NCI-H345 treated with DMSO at 0.1 percent for 48 hours (cell line): ENCODE data around the gene ACP3.

Experiments used
- DNase-seq: peaks from one replicate; lab custom pipeline; 2025; ENCODE audit not compliant: unreplicated experiment; lab: John Stamatoyannopoulos, UW

ACP3 gene

GRCh38 chr3:132315851-132316250 is 1.4 kb upstream of the ACP3 start:
- DNase-seq, result no peak

GRCh38 chr3:132318451-132318850 is 1.2 kb downstream of the ACP3 start:
- no peak for DNase-seq

- DNase-seq, result no peak
Measured at GRCh38 chr3:132321304-132321703, 4.1 kb downstream of the ACP3 start.

- DNase-seq, result no peak
Measured at GRCh38 chr3:132325103-132325606, 7.9 kb downstream of the ACP3 start.

DNA sequence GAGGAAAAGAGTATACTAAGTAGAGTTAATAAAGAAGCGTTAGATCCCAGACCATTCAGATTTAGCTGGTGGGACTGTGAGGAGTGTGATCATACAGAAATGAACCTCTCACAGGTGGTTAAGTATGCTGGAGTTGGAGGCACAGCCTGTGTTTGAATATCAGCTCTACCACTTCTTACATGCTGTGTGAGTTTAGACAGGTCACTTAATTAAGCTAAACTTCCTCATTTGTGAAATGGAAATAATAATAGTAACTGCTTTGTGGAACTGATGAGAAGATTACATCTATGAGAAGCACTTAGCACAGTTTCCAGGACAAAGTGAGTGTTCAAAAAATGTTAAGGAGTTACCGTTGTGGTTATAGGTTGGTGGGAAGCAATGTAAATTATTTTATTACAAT is 8.4 kb downstream of the ACP3 start:
- DNase-seq, result no peak

DNA sequence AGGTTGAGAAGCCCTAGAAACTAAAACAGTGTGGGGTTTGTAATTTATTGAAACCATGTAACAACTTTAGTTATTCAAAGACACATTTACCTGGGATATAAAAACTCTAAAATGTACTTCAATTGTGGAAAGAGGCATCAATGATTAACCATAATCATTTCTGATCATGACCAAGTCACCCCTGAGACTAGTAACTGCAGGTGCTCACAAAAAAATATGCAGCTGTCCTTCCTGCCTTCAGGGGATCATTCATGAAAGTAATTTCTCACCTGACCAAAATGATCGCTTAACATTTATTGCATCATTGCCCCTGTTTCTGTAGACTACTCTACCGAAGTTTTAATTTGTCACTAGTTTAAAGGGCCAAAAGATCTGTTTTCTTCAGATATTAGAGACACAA is 9.0 kb downstream of the ACP3 start:
- DNase-seq, result no peak

- DNase-seq, result no peak
Measured at GRCh38 chr3:132332082-132332481, 14.9 kb downstream of the ACP3 start.

- DNase-seq, result no peak
Measured at GRCh38 chr3:132332508-132332907, 15.3 kb downstream of the ACP3 start.

DNA sequence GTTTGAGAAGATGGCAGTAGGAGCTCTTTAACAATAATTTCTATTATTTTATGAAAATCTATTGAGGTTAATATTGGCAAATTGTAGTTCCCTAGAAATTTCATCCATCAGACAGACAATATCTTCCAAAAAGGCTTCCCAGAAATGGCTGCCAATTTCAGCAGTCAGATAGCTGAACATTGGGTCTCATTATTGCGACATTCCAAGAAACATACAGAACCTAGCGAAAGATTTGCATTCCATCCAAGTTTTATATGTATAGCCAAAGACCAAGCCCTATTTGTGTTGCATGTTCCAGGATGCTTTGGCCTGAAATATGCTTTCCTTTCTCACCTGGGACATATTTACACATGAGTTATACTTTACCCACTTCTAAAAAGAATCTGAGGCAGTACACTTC is 24.5 kb downstream of the ACP3 start:
- no peak for DNase-seq

- no peak for DNase-seq
Measured at GRCh38 chr3:132342183-132342582, 25.0 kb downstream of the ACP3 start.

GRCh38 chr3:132342610-132343009 is 25.4 kb downstream of the ACP3 start:
- DNase-seq, result no peak

- peak; percentile 21 for DNase-seq
Measured at GRCh38 chr3:132343018-132343612, 25.9 kb downstream of the ACP3 start.

GRCh38 chr3:132344666-132345280 is 27.6 kb downstream of the ACP3 start:
- no peak for DNase-seq

DNA sequence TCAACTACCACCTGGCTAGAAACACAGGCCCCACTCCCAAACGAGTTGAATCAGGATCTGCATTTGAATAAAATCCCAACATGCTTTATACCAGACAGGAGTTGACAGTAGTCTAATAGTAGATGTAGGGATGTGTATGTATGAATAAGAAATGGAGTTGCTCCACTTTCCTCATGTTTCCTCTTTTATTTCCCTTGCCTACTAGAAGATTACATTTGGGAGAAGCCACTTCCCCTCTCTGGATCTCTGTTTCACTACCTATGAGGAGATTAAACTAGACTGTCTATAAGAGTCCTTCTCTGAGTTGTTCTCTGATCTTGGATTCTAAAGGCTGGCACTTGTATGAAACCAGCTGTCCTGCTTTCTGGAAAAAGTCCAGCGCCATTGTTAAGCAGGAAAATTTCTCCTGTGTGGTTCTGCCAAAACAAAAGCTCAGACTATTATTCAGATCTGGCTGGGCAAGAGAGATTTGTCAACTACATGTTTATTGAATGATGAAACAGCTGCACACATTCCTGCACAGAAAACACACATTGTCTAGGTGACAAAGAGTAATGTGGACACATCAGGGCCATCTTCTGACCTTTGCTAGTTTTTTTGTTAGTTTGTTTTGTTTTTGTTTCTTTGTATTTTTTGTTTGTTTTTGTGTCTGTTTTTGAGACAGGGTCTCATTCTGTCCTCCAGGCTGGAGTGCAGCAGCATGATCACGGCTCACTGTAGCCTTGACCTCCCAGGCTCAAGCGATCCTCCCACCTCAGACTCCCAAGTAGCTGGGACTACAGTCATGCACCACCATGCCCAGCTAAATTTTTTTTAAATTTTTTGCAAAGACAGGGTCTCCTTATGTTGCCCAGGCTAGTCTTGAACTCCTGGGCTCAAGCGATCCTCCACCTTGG is 29.9 kb downstream of the ACP3 start:
- peak; percentile 1 for DNase-seq

GRCh38 chr3:132347811-132348210 is 30.6 kb downstream of the ACP3 start:
- no peak for DNase-seq

DNA sequence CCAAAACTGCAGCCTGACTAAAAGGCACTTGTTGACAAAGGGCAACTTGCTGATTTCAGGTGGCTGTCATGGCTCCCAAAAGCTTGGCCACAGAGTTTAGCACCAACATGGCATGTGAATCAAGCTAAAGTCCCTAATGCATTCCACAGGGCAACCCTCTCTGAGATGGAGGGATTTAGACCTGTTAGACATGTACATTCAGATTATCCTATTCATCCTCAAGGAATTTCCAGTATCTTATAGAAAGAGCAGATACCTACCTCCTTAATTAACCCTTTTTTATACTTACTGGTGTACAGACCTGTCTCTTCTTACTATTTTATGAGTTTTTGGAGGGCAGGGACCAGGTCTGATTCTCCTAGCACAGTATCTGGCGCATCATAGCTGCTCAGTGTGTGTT is 31.3 kb downstream of the ACP3 start:
- no peak for DNase-seq

- DNase-seq, result no peak
Measured at GRCh38 chr3:132350814-132351213, 33.6 kb downstream of the ACP3 start.

DNA sequence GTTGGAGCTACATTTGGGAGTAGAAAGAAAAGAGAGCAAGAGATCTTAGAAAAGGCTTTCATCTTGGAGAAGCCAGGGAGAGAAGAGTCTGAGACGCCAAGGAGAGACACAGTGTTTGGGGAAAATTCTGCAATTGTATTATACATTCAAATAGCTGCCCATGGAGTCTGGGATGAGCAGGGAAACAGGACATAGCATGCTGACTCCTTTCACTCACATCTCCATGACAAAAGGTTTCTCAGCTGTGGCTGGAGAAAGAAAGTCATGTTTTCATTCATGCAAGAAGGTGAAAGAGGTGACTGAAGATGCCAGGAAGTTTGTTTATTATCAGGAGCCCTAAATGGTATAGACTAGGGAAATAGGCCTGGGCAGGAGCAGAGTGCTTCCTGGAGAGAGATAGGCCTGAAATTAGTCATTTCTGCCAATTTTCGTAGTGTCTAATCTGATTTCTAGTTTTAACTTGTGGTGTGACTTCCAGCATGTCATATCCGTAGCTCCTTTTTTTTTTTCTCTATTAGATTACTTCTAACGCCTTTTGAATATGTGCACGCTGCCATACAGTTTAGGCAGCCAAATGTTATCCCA is 34.1 kb downstream of the ACP3 start:
- DNase-seq, result no peak

GRCh38 chr3:132352556-132353143 is 35.4 kb downstream of the ACP3 start:
- DNase-seq, result peak; percentile 60

GRCh38 chr3:132354916-132355702 is 37.9 kb downstream of the ACP3 start:
- no peak for DNase-seq
